Endometrium (tissue), 2 donors: ENCODE measurements around the gene PCDHGA1.

Experiments used
- FAIRE-seq: peaks from 2 replicates; lab custom pipeline; 2012; peaks lifted over from hg19 to GRCh38; lab: Jason Lieb, UNC
- donor health status: control.
- donor health status: control.

Gene PCDHGA1

DNA sequence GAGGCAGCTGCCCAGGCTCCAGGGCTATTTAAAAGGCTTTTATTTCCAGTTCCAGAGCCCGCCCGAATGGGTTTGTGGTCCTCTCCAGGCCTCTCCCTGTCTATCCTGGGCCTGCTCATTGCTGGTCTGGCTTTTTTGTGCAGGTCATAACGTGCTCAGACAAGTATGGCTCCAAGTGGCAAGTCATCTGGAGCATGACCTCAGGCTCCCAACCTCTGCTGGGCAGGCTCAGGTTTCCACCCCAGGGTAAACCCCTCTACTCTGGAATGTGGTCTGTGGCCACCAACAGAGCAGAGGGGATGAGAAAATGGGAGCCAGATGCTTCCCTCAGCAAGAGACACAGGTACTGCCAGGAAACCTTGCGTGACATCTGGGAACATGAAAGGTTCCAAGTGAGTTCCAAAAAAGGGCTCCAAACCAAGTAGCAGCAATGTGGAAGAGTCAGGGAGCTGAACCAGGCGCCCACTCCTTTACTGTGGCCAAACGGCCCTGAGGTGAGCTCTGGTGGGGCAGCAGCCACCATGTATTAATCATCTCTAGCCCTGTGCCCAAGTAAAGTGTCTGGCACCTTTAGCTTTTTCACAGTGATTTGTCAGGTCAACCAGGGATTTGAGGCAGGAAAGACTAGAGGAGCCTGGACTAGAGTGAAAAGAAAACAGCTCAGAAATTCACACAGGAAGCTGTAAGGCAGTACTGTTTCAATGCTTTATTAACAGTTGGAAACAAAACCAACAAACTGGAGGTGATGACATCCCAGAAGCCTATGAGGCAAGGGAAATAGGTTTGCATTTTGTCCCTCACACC is 184.2 kb downstream of the PCDHGA1 start:
- FAIRE-seq: no peak

- no peak for FAIRE-seq
These were observed 184.8 kb downstream of the PCDHGA1 start for GRCh38 chr5:141515141-141515540.

- no peak for FAIRE-seq
These were observed 185.8 kb downstream of the PCDHGA1 start for GRCh38 chr5:141515946-141516671.

DNA sequence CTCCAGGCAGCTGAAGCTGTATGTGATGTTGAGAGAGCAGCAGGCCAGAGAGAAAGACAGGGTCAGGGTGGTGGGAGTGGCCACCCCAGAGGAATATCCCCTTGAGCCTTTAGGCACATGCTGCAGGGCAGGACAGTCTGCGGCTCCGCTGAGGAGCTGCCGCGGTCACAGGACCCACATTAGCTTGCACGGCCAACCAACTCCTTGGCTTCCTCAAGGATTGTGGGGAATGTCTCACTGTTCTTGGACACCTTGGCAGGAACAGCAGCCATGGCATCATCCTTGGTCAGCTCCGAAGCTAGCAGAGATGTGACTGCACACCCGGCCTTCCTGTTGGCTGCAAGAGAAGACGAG is 186.3 kb downstream of the PCDHGA1 start:
- FAIRE-seq: no peak

DNA sequence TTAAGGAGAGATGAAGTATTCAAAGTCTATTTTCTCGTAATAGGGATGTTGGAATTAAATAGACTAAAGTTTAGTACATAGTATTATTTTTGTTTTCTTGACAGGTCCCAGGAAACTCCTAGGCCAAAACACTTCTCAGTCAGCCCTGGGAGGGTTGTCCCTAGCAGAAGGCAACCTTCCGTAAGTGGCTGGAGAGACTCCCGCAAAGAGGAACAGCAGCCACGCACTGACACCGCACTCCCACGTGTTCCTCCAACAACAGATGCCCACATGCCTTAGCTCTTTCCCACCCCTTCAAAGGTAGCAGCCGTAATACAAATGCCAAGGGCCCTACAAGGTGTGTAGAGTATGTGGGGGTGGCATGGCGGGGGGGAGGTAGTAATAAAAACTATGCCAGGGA is 187.0 kb downstream of the PCDHGA1 start:
- no peak for FAIRE-seq

DNA sequence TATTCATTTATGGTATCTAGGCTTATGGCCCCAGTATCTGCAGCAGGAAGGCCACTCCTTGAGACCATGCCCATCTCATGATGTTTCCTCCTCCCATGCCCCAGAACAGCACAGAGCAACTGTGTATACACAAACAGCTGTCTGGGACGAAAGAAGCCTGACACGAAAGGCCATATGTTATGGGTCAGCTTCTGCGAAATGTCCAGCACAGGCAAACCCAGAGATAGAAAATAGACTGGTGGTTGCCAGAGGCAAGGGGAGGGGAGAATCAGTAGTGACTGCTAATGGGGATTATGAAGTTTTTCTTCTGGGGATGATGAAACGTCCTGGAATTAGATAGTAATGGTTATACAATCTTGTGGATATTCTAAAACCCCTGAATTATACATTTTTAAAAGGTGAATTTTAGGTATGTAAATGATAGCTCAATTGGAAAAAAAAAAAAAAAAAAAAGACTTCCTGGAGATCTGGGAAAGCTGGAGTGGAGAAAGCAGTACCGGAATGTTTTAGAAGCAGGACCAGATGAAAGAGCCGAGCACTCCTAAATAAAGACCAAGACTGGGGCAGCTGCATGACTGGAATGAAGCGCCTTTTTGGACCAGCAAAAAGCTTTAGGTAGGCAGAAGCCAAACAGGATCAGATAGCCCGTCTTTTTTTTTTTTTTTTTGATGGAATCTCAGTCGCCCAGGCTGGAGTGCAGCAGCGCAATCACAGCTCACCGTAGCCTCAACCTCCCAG is 187.7 kb downstream of the PCDHGA1 start:
- FAIRE-seq: no peak

- FAIRE-seq: no peak
These were observed 188.3 kb downstream of the PCDHGA1 start for GRCh38 chr5:141518618-141519015.

GRCh38 chr5:141519605-141520565 is 189.6 kb downstream of the PCDHGA1 start:
- no peak for FAIRE-seq

DNA sequence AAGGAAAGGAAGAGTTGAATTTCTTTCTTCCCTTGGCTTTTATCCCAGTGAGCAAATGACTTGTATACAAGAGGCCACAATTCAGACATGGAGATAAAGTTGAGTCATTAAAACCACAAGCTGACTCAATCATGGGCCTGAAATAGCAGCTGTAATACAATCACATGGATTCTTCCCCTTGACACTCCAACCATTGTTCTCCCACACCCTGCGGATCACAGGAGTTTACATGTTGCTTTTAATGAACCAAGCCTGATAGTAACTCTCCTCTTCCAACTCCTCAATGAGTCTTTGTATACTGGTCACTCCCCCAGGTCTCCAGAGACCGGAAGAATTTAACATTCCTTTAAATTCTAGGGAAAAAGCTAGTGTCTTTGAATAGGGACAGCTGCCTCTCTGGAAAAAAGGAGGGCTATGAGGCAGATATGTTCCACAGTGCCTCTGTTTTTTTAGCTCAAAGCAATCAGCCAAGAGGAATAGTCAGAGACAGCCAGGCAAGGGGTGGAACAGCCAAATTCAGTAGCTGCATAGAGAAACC is 191.0 kb downstream of the PCDHGA1 start:
- FAIRE-seq: peak; percentile 74

DNA sequence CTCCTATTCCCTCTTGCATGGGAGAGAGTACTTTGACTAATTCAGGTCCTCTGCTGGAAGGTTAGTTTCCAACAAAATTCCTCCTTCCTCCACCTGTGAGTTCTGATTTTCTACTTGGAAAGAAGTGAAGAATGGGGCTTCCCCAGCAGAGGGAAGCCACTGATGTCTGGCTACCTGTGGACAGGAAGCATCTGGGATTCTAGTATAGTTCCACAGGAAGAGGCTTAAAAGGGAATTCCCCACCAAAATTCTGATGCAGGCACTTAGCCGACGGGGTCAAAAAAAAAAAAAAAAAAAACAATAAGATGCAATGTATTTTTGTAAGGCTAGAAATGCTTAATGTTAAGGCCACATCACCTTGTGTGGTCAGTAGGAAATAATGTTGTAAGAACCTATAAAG is 192.0 kb downstream of the PCDHGA1 start:
- FAIRE-seq: no peak

GRCh38 chr5:141523991-141524390 is 193.7 kb downstream of the PCDHGA1 start:
- FAIRE-seq: no peak

DNA sequence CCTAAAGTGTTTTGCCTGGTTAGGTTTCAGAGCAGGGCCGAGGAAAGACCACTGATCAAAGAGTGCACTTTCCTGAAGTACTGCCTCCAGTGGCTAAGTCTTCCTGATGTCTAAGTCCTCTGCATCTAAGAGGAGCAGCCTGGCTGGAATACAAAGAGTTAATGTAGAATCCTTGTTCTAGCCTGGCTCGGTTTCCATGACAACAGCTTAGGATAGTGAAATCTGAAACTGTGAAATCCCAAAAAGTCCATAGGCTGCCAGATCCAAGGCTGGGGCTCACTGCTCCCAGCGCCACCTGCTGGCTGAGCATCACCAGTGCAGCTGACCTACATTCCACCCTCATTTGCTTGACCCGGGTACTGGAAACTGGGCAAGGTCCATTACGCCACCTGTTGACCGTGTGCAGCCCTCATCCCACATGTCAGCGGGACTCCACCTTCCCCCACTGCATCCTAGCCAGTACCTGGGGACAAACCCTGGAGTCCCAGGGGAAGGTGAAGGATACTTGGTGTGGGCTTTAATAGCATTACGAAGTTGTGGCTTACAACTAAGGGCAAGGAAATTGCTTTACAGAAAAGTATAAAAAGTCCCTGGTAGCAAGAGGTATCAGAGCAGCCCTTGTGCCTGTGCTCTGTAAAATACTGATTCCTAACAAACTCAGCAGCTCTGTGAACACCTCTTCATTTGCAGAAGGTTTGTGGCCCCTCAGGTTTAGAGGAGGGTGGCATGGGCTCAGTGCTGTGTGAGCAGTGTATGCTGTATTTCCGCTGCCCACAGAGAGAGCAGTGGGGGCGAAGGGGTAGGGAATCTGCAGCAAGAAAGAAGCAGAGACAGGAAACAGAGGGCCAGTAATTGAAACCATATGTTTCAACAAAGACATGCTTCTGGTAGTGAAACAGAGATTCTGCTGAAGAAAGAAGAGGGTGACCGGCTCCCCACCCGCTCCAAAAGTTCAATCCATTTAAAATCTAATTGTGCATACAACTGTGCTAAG is 194.6 kb downstream of the PCDHGA1 start:
- FAIRE-seq: peak; percentile 82

DNA sequence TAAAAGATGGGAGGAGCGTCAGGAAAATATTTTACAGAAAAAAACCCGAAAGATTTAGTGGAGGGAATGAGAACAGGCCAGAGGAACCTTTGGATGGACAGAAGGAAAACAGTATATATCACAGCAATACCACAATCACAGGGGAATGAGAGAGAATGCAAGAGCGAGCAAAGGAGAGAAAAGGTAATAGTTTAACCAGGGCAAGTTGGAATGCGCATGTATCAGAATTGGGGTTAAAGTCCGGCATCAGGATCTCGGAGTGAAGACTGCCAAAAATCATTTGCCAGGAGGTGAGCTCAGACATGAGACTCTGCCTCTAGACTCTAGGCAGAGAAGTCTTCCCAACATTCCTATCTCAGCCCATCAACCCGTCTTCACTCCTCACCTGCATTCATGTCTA is 195.3 kb downstream of the PCDHGA1 start:
- no peak for FAIRE-seq

- no peak for FAIRE-seq
These were observed 197.1 kb downstream of the PCDHGA1 start for GRCh38 chr5:141527426-141527825.

DNA sequence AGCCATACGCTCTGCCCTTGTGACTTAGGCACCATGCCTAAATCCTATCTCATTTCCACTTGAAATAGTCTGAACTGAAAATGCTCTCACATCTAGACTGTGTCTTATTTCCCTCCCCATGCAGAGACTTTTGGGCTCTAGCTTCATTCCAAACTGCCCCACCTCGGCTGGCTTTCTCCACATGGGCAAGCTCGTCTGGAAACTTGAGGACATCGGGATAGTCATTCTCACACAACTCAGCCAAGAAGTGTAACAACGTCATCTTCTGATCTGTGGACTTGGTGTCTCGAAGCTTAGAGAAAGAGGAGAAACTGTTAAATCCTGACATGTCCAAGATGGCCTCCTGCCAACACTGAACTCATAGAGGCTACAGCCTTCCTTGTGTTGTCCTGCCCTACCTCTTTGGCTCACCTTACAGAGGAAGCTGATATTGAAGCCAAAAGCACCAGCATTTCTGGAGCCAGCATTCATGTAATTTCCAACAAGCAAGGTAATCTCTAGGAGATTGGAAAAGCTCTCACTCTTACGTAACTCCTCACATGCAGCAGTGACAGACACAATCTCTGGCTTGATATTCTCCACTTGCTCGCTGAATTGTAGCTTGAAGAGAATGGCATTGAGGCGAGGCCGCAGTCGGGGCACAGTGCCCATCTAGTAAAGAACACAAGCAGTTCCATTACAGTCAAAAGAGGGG is 198.1 kb downstream of the PCDHGA1 start:
- FAIRE-seq: no peak

DNA sequence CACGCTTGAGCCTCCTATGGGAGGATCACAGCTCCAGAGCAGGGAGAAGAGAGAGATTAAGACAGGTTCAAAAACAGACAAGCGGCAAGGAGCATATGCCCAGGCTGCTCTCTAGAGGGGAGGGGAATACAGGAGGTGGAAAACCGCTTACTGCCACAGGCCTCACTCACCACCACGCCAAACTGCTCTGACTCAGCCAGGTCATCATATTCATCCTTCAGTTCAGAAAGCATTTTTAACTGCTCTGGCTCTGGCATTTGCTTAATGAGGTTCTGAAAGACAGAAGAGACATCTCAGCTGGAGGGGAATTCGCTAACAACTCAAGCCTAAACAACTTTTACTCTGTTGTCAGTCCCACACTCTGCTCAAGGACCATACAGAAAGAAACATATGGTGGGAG is 198.7 kb downstream of the PCDHGA1 start:
- no peak for FAIRE-seq

DNA sequence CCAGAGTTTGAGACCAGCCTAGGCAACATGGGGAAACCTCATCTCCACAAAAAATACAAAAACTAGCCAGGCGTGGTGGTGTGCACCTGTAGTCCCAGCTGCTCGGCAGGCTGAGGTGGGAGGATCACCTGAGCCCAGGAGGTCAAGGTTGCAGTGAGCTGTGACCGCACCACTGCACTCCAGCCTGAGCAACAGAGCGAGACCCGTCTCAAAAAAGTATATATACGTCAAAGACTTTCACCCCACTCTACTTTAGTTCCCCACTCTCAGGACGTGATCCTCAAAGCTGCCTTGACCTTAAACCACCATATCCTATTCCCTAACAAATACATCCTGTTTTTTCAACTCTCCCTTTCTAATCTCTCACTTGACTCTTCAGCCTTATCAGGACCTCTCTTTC is 199.6 kb downstream of the PCDHGA1 start:
- no peak for FAIRE-seq

DNA sequence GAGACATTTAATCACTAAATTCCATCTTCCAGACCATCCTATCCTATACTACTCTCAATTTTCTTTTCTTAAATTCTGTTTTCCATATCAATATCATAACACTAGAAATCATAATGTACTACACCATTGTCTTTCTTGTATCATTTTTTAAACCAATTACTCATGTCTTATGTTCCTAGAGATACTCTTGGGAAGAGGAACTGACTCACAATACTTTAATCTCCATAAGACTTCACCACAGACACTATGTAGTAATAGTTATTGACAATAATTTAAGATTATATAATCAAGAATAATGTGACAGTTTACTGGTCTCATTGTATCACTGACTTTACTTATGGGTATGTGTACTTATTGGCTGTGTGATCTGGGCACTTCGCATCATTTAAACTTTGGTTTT is 202.4 kb downstream of the PCDHGA1 start:
- no peak for FAIRE-seq

DNA sequence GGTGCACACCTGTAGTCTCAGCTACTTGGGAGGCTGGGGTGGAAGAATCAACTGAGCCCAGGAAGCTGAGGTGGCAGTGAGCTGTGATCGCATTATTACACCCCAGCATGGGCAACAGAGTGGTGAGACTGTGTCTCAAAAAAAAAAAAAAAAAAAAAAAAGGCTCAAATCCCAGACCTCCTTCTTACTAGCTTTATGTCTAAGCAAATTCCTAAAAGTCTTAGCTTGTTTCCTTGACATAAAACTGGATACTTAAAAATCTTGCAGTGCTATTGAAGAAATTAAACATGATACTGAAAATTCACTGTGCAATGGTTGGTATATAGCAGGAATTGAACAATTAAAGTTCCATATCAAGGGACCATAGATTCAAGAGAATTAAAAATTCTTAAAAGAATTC is 203.6 kb downstream of the PCDHGA1 start:
- FAIRE-seq: no peak
